Cortex of kidney (tissue), 1 donor: ENCODE results near the gene NOS1AP.
"Not testable (repeated sequence)": the region's sequence is repeated elsewhere in the genome, so short reads cannot be mapped to it uniquely, and the experiment has no call there.

Experiments used
- DNase-seq: peaks from one replicate; lab custom pipeline; 2025; lab: John Stamatoyannopoulos, UW

Gene NOS1AP

GRCh38 chr1:162336621-162337285, 267.3 kb downstream of the NOS1AP start:
- no peak for DNase-seq

GRCh38 chr1:162342452-162342983, 273.0 kb downstream of the NOS1AP start:
- no peak for DNase-seq

- DNase-seq = no peak
Observed at GRCh38 chr1:162343470-162343869, 274.0 kb downstream of the NOS1AP start.

GRCh38 chr1:162347281-162347680, 277.8 kb downstream of the NOS1AP start:
- no peak for DNase-seq

GRCh38 chr1:162349635-162350330, 280.3 kb downstream of the NOS1AP start:
- DNase-seq = no peak

GRCh38 chr1:162351246-162351842, 281.9 kb downstream of the NOS1AP start:
- no peak for DNase-seq

GRCh38 chr1:162351874-162352273, 282.4 kb downstream of the NOS1AP start:
- not testable (repeated sequence) for DNase-seq

- DNase-seq = no peak
Observed at GRCh38 chr1:162353078-162353477, 283.6 kb downstream of the NOS1AP start.

- DNase-seq = no peak
Observed at GRCh38 chr1:162353702-162354101, 284.2 kb downstream of the NOS1AP start.

- DNase-seq = no peak
Observed at GRCh38 chr1:162357681-162358266, 288.3 kb downstream of the NOS1AP start.

- DNase-seq = no peak
Observed at GRCh38 chr1:162358928-162359327, 289.4 kb downstream of the NOS1AP start.

- DNase-seq = no peak
Observed at GRCh38 chr1:162359523-162360236, 290.2 kb downstream of the NOS1AP start.

GRCh38 chr1:162360237-162360873, 290.9 kb downstream of the NOS1AP start:
- no peak for DNase-seq

GRCh38 chr1:162360874-162361260, 291.4 kb downstream of the NOS1AP start:
- DNase-seq = no peak

- no peak for DNase-seq
Observed at GRCh38 chr1:162361349-162361748, 291.9 kb downstream of the NOS1AP start.

GRCh38 chr1:162363823-162364222, 294.3 kb downstream of the NOS1AP start:
- no peak for DNase-seq

GRCh38 chr1:162364498-162364897, 295.0 kb downstream of the NOS1AP start:
- no peak for DNase-seq

GRCh38 chr1:162365284-162366020, 296.0 kb downstream of the NOS1AP start:
- DNase-seq = no peak

GRCh38 chr1:162366149-162366548, 296.7 kb downstream of the NOS1AP start:
- DNase-seq = no peak

- no peak for DNase-seq
Observed at GRCh38 chr1:162366671-162367070, 297.2 kb downstream of the NOS1AP start.

- DNase-seq = no peak
Observed at GRCh38 chr1:162367073-162367472, 297.6 kb downstream of the NOS1AP start.
